ENCODE data around the gene DHRS3.

Gene DHRS3

DNA sequence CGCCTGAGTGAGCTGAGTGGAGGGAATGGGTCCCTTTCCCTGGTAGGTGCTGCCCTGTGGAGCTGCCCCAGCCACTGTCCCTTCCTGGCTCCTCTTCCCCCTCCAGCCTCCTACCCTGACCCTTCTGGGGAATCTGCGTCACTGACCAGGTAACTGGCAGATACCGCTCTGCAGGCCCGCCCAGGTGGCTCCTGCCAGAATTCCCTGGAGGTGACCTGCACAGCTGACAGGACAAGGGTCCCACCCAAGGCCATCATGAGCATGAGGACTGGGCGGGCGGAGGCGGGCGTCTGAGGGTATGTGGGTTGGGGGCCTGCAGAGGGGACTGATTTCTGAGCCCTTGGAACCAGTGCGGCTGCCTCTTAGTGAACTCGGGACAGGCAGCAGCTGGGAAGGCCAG is 32.5 kb downstream of the DHRS3 start:
- no peak overlapping the region for H3K4me3 ChIP-seq (ENCODE audit: low read depth, low read length)
- DNase-seq (ENCODE audit: low read depth): no peak
- TF ChIP-seq, protein P1, sequence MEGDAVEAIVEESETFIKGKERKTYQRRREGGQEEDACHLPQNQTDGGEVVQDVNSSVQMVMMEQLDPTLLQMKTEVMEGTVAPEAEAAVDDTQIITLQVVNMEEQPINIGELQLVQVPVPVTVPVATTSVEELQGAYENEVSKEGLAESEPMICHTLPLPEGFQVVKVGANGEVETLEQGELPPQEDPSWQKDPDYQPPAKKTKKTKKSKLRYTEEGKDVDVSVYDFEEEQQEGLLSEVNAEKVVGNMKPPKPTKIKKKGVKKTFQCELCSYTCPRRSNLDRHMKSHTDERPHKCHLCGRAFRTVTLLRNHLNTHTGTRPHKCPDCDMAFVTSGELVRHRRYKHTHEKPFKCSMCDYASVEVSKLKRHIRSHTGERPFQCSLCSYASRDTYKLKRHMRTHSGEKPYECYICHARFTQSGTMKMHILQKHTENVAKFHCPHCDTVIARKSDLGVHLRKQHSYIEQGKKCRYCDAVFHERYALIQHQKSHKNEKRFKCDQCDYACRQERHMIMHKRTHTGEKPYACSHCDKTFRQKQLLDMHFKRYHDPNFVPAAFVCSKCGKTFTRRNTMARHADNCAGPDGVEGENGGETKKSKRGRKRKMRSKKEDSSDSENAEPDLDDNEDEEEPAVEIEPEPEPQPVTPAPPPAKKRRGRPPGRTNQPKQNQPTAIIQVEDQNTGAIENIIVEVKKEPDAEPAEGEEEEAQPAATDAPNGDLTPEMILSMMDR (IDR thresholded peaks at IDR 0.05; ENCODE audit: control insufficient read depth, extremely low read depth, insufficient read depth): no peak

DNA sequence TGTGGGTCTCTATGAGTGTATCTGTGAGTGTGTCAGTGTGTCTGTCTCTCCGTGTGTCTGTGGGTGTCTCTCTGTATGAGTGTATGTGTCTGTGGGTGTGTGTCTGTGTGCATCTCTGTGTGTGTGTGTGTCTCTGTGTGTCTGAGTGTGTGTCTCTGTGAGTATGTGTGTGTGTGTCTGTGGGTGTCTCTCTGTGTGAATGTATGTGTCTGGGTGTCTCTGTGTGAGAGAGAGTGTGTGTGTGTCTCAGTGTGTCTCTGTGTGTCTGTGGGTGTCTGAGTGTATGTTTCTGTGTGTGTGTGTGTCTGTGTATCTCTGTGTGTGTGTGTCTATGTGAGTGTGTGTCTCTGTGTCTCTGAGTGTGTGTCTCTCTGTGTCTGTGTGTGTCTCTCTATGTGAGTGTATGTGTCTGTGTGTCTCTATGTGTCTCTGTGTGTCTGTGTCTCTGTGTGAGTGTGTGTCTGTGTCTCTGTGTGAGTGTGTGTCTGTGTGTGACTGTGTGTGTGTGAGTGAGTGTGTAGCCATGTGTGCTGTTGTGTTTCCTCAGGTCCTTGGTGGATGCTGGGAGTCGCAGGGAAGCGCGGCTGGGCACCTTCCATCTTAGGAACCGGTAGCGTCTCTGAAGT is 33.0 kb downstream of the DHRS3 start:
- no peak overlapping the region for H3K4me3 ChIP-seq (ENCODE audit: low read depth, low read length)
- no peak for DNase-seq (ENCODE audit: low read depth)
- TF ChIP-seq, protein P1 (IDR thresholded peaks at IDR 0.05; ENCODE audit: control insufficient read depth, extremely low read depth, insufficient read depth): no peak

DNA sequence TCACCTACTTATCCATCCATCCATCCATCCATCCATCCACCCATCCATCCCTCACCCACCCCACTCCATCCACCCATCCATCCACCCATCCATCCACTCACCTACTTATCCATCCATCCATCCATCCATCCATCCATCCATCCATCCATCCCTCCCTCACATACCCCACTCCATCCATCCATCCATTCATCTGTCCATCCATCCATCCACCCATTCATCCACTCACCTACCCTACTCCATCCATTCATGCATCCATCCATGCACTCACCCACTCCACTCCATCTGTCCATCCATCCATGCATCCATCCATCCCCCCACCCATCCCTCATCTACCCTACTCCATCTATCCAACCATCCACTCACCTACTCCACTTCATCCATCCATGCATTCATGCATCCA is 34.5 kb downstream of the DHRS3 start:
- H3K4me3 ChIP-seq (ENCODE audit: low read depth, low read length): no peak overlapping the region
- DNase-seq (ENCODE audit: low read depth): no peak
- TF ChIP-seq, protein P1 (IDR thresholded peaks at IDR 0.05; ENCODE audit: control insufficient read depth, extremely low read depth, insufficient read depth): no peak

DNA sequence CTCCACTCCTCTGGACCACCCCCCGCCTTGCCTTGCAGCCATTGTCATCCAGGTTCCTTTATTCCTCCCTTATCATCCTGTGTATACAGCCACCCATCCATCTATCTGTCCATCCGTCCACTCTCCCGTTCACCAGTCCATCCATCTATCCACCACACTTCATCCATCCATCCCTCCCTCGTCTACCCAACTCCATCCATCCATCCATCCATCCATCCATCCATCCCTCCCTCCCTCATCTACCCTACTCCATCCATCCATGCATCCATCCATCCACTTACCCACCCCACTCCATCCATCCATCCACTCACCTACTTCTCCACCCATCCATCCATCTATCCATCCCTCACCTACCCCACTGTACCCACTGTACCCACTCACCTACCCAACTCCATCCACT is 35.4 kb downstream of the DHRS3 start:
- DNase-seq (ENCODE audit: low read depth): no peak
- TF ChIP-seq, protein P1 (IDR thresholded peaks at IDR 0.05; ENCODE audit: control insufficient read depth, extremely low read depth, insufficient read depth): no peak
- H3K4me3 ChIP-seq (ENCODE audit: low read depth, low read length): no peak overlapping the region

DNA sequence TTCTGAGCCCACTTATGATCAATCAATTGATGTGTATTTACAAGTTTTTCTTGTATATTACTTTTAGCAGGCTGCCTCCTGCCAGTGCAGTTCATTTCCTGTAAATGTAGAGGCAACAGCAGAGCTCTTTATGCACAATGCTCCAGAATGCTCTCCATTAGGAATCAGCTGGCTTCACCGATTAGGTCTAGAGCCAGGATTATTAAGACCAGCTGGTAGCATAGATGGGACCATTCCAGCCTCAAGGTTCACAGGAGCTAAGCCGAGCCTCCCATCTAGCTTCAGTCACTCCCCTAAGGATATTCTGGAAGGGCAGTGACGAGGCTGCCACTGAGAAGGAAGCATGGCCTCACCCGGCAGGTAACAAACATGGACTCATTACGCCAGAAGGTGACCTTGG is 36.8 kb downstream of the DHRS3 start:
- DNase-seq (ENCODE audit: low read depth): no peak
- TF ChIP-seq, protein P1 (IDR thresholded peaks at IDR 0.05; ENCODE audit: control insufficient read depth, extremely low read depth, insufficient read depth): no peak
- H3K4me3 ChIP-seq (ENCODE audit: low read depth, low read length): no peak overlapping the region

DNA sequence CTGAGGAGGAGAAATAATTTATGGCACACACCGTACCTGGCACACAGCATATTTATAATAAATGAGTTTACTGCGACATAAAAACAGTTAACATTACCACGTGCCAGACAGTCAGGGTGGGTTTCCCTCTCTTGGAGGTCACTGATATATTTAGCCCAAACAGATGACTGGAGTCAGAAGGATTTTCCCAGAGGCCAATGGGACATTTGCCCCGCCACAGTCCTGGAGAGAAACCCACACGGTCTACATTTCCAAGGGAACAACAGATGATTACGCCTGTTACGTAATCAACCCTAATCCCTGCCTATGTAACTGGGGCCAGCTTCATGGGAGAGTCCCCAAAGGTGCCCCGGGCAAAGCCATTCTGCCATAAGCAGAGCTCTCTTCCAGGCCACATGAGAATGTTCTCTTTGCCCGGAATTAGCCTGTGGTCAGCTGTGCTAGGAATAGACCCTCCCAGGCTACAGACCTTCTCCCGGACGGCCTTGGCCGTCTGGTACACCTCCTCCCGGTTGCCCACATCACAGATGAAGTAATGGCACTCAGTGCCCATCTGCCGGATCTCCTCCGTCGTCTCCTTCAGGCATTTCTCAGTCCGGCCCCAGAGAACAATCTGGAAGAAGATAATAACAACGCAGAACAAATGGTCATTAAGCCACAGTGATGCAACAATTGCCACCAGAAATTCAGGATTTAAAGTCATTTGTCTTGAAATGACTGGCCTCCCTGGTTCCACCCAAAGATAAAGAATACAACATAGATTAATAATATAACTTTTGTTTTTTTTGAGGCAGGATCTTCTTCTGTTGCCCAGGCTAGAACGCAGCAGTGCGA is 37.7 kb downstream of the DHRS3 start:
- no peak overlapping the region for H3K4me3 ChIP-seq (ENCODE audit: low read depth, low read length)
- TF ChIP-seq, protein P1 (IDR thresholded peaks at IDR 0.05; ENCODE audit: control insufficient read depth, extremely low read depth, insufficient read depth): no peak
- DNase-seq (ENCODE audit: low read depth): no peak
